Kidney epithelial cell (primary cell): ENCODE data around the gene GIPR. TPM values are rescaled to one million over a fixed set of nuclear protein-coding genes. Genes with fewer than 3 reads are reported as not detected.
"Not testable (repeated sequence)": the region's sequence is repeated elsewhere in the genome, so short reads cannot be mapped to it uniquely, and the experiment has no call there.

Source experiments
- DNase-seq: peaks from one replicate; pipeline ENCODE4 v3.0.0-alpha.2; 2010; ENCODE audit warnings: low read depth
- H3K27me3 ChIP-seq: 2 replicates; pipeline ENCODE4 v1.6.0; 2011; ENCODE audit warnings: low read length; ENCODE audit not compliant: control insufficient read depth, insufficient read depth
- H3K36me3 ChIP-seq: 2 replicates; pipeline ENCODE4 v1.5.1; 2011; ENCODE audit warnings: low read length; ENCODE audit not compliant: control insufficient read depth, insufficient read depth
- H3K4me3 ChIP-seq: 2 replicates; pipeline ENCODE4 v1.5.1; 2011; ENCODE audit warnings: low read depth, mild to moderate bottlenecking, control low read depth, low read length
- total RNA-seq: library from RNA; depleted of rRNA; stranded (reverse); fragments of >200 nt; gene quantifications from 2 replicates; pipeline ENCODE4 v1.2.3, GENCODE V29; 2015
- TF ChIP-seq, protein P1 (sequence below): IDR thresholded peaks from 2 replicates; pipeline ENCODE4 v1.5.1; 2011; ENCODE audit warnings: mild to moderate bottlenecking, moderate library complexity, low read length, control low read depth, inconsistent platforms; ENCODE audit not compliant: insufficient read depth, poor library complexity, severe bottlenecking

GIPR gene
- total RNA-seq, 1 donor from 2014 or later: 0.46 TPM

DNA sequence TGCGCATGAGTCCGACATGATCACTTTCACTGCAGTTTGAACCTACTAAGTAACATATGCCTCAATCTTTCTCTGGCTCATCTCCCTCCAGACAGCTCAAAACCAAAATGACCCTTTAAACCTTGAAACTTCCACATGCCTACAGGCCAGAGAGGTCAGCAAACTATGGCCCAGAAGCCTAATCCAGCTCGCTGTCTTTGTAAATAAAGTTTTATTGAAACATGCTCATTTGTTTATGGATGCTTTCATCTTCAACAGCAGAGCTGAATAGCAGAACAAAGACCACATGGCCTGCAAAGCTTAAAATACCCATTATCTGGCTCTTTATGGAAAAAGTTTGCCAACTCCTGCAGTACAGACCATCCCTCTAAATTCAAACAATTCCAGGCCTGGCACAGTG lies 47.1 kb downstream of the GIPR start:
- Histone ChIP-seq H3K27me3 (no peaks in the 10 kb centered on the region), H3K36me3 (no peaks in the 10 kb centered on the region), H3K4me3 (no peak overlapping the region)
- TF ChIP-seq, protein P1, sequence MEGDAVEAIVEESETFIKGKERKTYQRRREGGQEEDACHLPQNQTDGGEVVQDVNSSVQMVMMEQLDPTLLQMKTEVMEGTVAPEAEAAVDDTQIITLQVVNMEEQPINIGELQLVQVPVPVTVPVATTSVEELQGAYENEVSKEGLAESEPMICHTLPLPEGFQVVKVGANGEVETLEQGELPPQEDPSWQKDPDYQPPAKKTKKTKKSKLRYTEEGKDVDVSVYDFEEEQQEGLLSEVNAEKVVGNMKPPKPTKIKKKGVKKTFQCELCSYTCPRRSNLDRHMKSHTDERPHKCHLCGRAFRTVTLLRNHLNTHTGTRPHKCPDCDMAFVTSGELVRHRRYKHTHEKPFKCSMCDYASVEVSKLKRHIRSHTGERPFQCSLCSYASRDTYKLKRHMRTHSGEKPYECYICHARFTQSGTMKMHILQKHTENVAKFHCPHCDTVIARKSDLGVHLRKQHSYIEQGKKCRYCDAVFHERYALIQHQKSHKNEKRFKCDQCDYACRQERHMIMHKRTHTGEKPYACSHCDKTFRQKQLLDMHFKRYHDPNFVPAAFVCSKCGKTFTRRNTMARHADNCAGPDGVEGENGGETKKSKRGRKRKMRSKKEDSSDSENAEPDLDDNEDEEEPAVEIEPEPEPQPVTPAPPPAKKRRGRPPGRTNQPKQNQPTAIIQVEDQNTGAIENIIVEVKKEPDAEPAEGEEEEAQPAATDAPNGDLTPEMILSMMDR: no peak
- DNase-seq: no peak

GRCh38 chr19:45716359-45717130 lies 48.5 kb downstream of the GIPR start:
- DNase-seq: no peak
- Histone ChIP-seq H3K36me3 (no peaks in the 10 kb centered on the region), H3K4me3 (peak overlapping the region; percentile 80), H3K27me3 (no peaks in the 10 kb centered on the region)
- TF ChIP-seq, protein P1: no peak

- H3K36me3 ChIP-seq: peaks cover 1% of the 10 kb centered on the region
Observed at GRCh38 chr19:45717131-45717982, 49.3 kb downstream of the GIPR start.

GRCh38 chr19:45717983-45718650 lies 50.1 kb downstream of the GIPR start:
- TF ChIP-seq, protein P1: no peak
- Histone ChIP-seq H3K27me3 (no peaks in the 10 kb centered on the region), H3K36me3 (peaks cover 1% of the 10 kb centered on the region), H3K4me3 (peak overlapping the region; percentile 80)
- no peak for DNase-seq

More at GRCh38 chr19:45717131-45717982, 49.3 kb downstream of the GIPR start:
- TF ChIP-seq, protein P1: peak; percentile 31
- peak; percentile 94 for DNase-seq
- peak overlapping the region; percentile 80 for H3K4me3 ChIP-seq
- H3K27me3 ChIP-seq: no peaks in the 10 kb centered on the region

- not testable (repeated sequence) for DNase-seq, H3K4me3 ChIP-seq, H3K27me3 ChIP-seq, H3K36me3 ChIP-seq
Observed at GRCh38 chr19:45720065-45720464, 52.0 kb downstream of the GIPR start.

DNA sequence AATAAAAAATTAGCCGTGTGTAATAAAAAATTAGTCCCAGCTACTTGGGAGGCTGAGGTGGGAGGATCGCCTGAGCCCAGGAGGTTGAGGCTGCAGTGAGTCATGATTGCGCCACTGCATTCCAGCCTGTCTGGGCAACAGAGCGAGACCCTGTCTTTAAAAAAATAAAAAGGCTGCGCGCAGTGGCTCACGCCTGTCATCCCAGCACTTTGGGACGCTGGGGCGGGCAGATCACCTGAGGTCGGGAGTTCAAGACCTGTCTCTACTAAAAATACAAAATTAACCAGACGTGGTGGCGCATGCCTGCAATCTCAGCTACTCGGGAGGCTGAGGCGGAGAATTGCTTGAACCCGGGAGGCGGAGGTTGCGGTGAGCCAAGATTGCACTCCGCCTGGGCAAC lies 60.7 kb downstream of the GIPR start:
- DNase-seq, H3K27me3 ChIP-seq, H3K36me3 ChIP-seq, H3K4me3 ChIP-seq: not testable (repeated sequence)
